Esophagus mucosa (tissue), 1 donor: ENCODE measurements around the gene GP1BA. TPM values are rescaled to one million over a fixed set of nuclear protein-coding genes. Genes with fewer than 3 reads are reported as not detected.

Experiments
- ATAC-seq: fragments of 200-7000 bp; cut with Tn5 transposase; one replicate; pipeline ENCODE4 v1.9.1; 2020
- total RNA-seq: library from RNA; stranded (reverse); gene quantifications from one replicate; pipeline ENCODE4 v1.2.4, GENCODE V29; 2023
- donor health status: DM: yes; HTN: yes; CAD: no.

GP1BA gene
- total RNA-seq, result not detected

- ATAC-seq, result no peak
These were observed at the start of gene GP1BA for GRCh38 chr17:4931963-4932362. GP1BA (plus strand) TSS chr17:4932277; CDS start chr17:4932605, 328 bp downstream.

GRCh38 chr17:4884489-4884888 lies 47.6 kb upstream of the GP1BA start:
- ATAC-seq, result no peak

GRCh38 chr17:4886830-4887229 lies 45.2 kb upstream of the GP1BA start:
- no peak for ATAC-seq

- ATAC-seq, result no peak
These were observed 44.5 kb upstream of the GP1BA start for GRCh38 chr17:4887581-4887980.

GRCh38 chr17:4891411-4892410 lies 40.4 kb upstream of the GP1BA start:
- peak; percentile 3 for ATAC-seq

- ATAC-seq, result no peak
These were observed 39.4 kb upstream of the GP1BA start for GRCh38 chr17:4892499-4893221.

GRCh38 chr17:4893272-4893671 lies 38.8 kb upstream of the GP1BA start:
- ATAC-seq, result no peak

GRCh38 chr17:4893721-4894560 lies 38.1 kb upstream of the GP1BA start:
- no peak for ATAC-seq

- no peak for ATAC-seq
These were observed 37.0 kb upstream of the GP1BA start for GRCh38 chr17:4895121-4895520.

GRCh38 chr17:4895657-4896331 lies 36.3 kb upstream of the GP1BA start:
- no peak for ATAC-seq

GRCh38 chr17:4896332-4897197 lies 35.5 kb upstream of the GP1BA start:
- no peak for ATAC-seq

GRCh38 chr17:4897198-4897687 lies 34.8 kb upstream of the GP1BA start:
- ATAC-seq, result no peak

- no peak for ATAC-seq
These were observed 34.3 kb upstream of the GP1BA start for GRCh38 chr17:4897785-4898184.

- no peak for ATAC-seq
These were observed 33.7 kb upstream of the GP1BA start for GRCh38 chr17:4898351-4898750.

- ATAC-seq, result peak; percentile 0
These were observed 33.1 kb upstream of the GP1BA start for GRCh38 chr17:4898927-4899326.

GRCh38 chr17:4899341-4900230 lies 32.5 kb upstream of the GP1BA start, which contains the start of gene C17orf107:
C17orf107 (plus strand) TSS chr17:4899536; CDS start chr17:4899763, 227 bp downstream.
- ATAC-seq, result peak; percentile 63

GRCh38 chr17:4900231-4901107 lies 31.6 kb upstream of the GP1BA start:
- ATAC-seq, result peak; percentile 0

- no peak for ATAC-seq
These were observed 30.9 kb upstream of the GP1BA start for GRCh38 chr17:4901108-4901647.
